Measurements from ENCODE around the gene AMBP. TPM values are rescaled to one million over a fixed set of nuclear protein-coding genes. Genes with fewer than 3 reads are reported as not detected.

Gene AMBP
- total and polyA plus RNA-seq, 4 donors: 3,440 to 6,678 (median 4,863) TPM

Other genes with a start within 250 kb of the AMBP start
- gene ZNF618, start 202.0 kb downstream of the AMBP start, total RNA-seq: 1 to 10 TPM; 3.7 to 6.5 TPM
- 1 to 10 TPM; 2.2 to 3.7 TPM for gene ZNF618, start 202.0 kb downstream of the AMBP start, polyA plus RNA-seq
- gene KIF12, start 21.0 kb upstream of the AMBP start, total RNA-seq: 10 to 100 TPM in 1 of 2 donors, 1 to 10 TPM in 1; 3.8 to 11.5 TPM
- 10 to 100 TPM in 1 of 2 donors, 1 to 10 TPM in 1; 2.9 to 11.8 TPM for gene KIF12, start 21.0 kb upstream of the AMBP start, polyA plus RNA-seq
- gene COL27A1, start 77.2 kb upstream of the AMBP start, total RNA-seq: 10 to 100 TPM; 13.3 to 20.4 TPM
- 10 to 100 TPM in 1 of 2 donors, 1 to 10 TPM in 1; 7.0 to 10.7 TPM for gene COL27A1, start 77.2 kb upstream of the AMBP start, polyA plus RNA-seq
- over 10,000 TPM in 1 of 2 donors, 1,000 to 10,000 TPM in 1; 1,297 to 35,782 TPM for gene ORM1, start 244.8 kb upstream of the AMBP start, total RNA-seq
- gene ORM1, start 244.8 kb upstream of the AMBP start, polyA plus RNA-seq: over 10,000 TPM; 38,408 to 69,591 TPM